WTC11 (cell line): ENCODE results near the gene KLHL40. TPM values are rescaled to one million over a fixed set of nuclear protein-coding genes. Genes with fewer than 3 reads are reported as not detected.

Experiments used
- ATAC-seq: fragments of 200-7000 bp; cut with Tn5 transposase; 2 replicates; pipeline ENCODE4 v1.10.0; 2021; ENCODE audit warnings: mild to moderate bottlenecking, moderate library complexity
- CTCF ChIA-PET: fragments of 300-600 bp; sonication (Branson Sonifier 250); formaldehyde crosslinking; loops from one replicate; lab custom pipeline; 2021; ENCODE audit warnings: antibody characterized with exemption; lab: Charles Lee
- POLR2A ChIA-PET: fragments of 350-600 bp; sonication (Branson Sonifier 250); formaldehyde crosslinking; loops from one replicate; lab custom pipeline; 2021; ENCODE audit warnings: antibody characterized with exemption; lab: Charles Lee
- DNase-seq: peaks from one replicate; pipeline ENCODE4 v3.0.0; 2021; ENCODE audit warnings: low spot score
- H3K27ac Mint-ChIP-seq: 2 replicates; pipeline ENCODE4 v1.8.0; 2021; ENCODE audit warnings: mixed read lengths
- H3K27me3 Mint-ChIP-seq: 2 replicates; pipeline ENCODE4 v1.8.0; 2021; ENCODE audit warnings: low read depth, mild to moderate bottlenecking, moderate library complexity, mixed read lengths
- H3K36me3 Mint-ChIP-seq: 2 replicates; pipeline ENCODE4 v1.8.0; 2021; ENCODE audit warnings: mixed read lengths
- H3K4me1 Mint-ChIP-seq: 2 replicates; pipeline ENCODE4 v1.8.0; 2022; ENCODE audit warnings: mixed read lengths
- H3K4me3 Mint-ChIP-seq: 2 replicates; pipeline ENCODE4 v1.8.0; 2021; ENCODE audit warnings: mild to moderate bottlenecking, moderate library complexity, mixed read lengths
- H3K9me3 Mint-ChIP-seq: 2 replicates; pipeline ENCODE4 v1.8.0; 2021; ENCODE audit warnings: mixed read lengths
- ATF3 ChIP-seq: sonication (generic); formaldehyde crosslinking; conservative IDR thresholded peaks from 2 replicates; pipeline ENCODE4 v1.8.1; 2022; ENCODE audit warnings: mild to moderate bottlenecking, missing genetic modification reagents
- E2F5 ChIP-seq: sonication (generic); formaldehyde crosslinking; IDR thresholded peaks from 2 replicates; pipeline ENCODE4 v1.8.1; 2022; ENCODE audit warnings: mild to moderate bottlenecking, moderate library complexity, missing genetic modification reagents
- ETV6 ChIP-seq: sonication (generic); formaldehyde crosslinking; IDR thresholded peaks from 2 replicates; pipeline ENCODE4 v1.8.1; 2022; ENCODE audit warnings: mild to moderate bottlenecking, missing genetic modification reagents
- FOXP4 ChIP-seq: sonication (generic); formaldehyde crosslinking; IDR thresholded peaks from 2 replicates; pipeline ENCODE4 v1.8.0; 2022; ENCODE audit warnings: mild to moderate bottlenecking, missing genetic modification reagents
- GTF2I ChIP-seq: fragments of 250-450 bp; sonication (Bioruptor Pico); conservative IDR thresholded peaks from 2 replicates; pipeline ENCODE4 v1.4.0; 2021; ENCODE audit warnings: mild to moderate bottlenecking
- IRF1 ChIP-seq: sonication (generic); formaldehyde crosslinking; IDR thresholded peaks from 2 replicates; pipeline ENCODE4 v1.8.0; 2023; ENCODE audit warnings: missing genetic modification reagents
- JAZF1 ChIP-seq: fragments of 250-450 bp; sonication (Bioruptor Pico); IDR thresholded peaks from 2 replicates; pipeline ENCODE4 v1.9.0; 2021; ENCODE audit warnings: moderate library complexity, mild to moderate bottlenecking, inconsistent platforms
- JUN ChIP-seq: sonication (generic); formaldehyde crosslinking; IDR thresholded peaks from 2 replicates; pipeline ENCODE4 v1.8.0; 2023; ENCODE audit warnings: mild to moderate bottlenecking, missing genetic modification reagents
- NR1H2 ChIP-seq: sonication (generic); formaldehyde crosslinking; IDR thresholded peaks from 2 replicates; pipeline ENCODE4 v1.9.0; 2021; ENCODE audit warnings: mild to moderate bottlenecking, moderate library complexity, missing genetic modification reagents
- RELA ChIP-seq: sonication (generic); formaldehyde crosslinking; IDR thresholded peaks from 2 replicates; pipeline ENCODE4 v1.8.1; 2022; ENCODE audit warnings: missing genetic modification reagents, mild to moderate bottlenecking, borderline replicate concordance
- SMAD4 ChIP-seq: sonication (generic); formaldehyde crosslinking; IDR thresholded peaks from 2 replicates; pipeline ENCODE4 v1.8.0; 2022; ENCODE audit warnings: mild to moderate bottlenecking, missing genetic modification reagents
- STAT6 ChIP-seq: sonication (generic); formaldehyde crosslinking; conservative IDR thresholded peaks from 2 replicates; pipeline ENCODE4 v1.8.1; 2023; ENCODE audit warnings: mild to moderate bottlenecking, low read depth, missing genetic modification reagents, moderate library complexity
- TCF7 ChIP-seq: sonication (generic); formaldehyde crosslinking; IDR thresholded peaks from 2 replicates; pipeline ENCODE4 v1.8.0; 2022; ENCODE audit warnings: mild to moderate bottlenecking, low read depth, missing genetic modification reagents, moderate library complexity
- TEAD4 ChIP-seq: sonication (generic); formaldehyde crosslinking; IDR thresholded peaks from 2 replicates; pipeline ENCODE4 v1.8.0; 2022; ENCODE audit warnings: mild to moderate bottlenecking, missing genetic modification reagents
- ZBTB43 ChIP-seq: sonication (generic); formaldehyde crosslinking; IDR thresholded peaks from 2 replicates; pipeline ENCODE4 v1.8.1; 2023; ENCODE audit warnings: mild to moderate bottlenecking, missing genetic modification reagents
- ZNF317 ChIP-seq: sonication (generic); formaldehyde crosslinking; IDR thresholded peaks from 2 replicates; pipeline ENCODE4 v1.8.1; 2023; ENCODE audit warnings: low read depth, mild to moderate bottlenecking, moderate library complexity, missing genetic modification reagents, borderline replicate concordance
- ZNF396 ChIP-seq: fragments of 250-450 bp; sonication (Bioruptor Pico); IDR thresholded peaks from 2 replicates; pipeline ENCODE4 v1.8.0; 2021; ENCODE audit warnings: mild to moderate bottlenecking, moderate library complexity, borderline replicate concordance
- ZNF671 ChIP-seq: fragments of 250-450 bp; sonication (Bioruptor Pico); IDR thresholded peaks from 2 replicates; pipeline ENCODE4 v1.8.0; 2021; ENCODE audit warnings: mild to moderate bottlenecking
- ZSCAN18 ChIP-seq: fragments of 250-450 bp; sonication (Bioruptor Pico); IDR thresholded peaks from 2 replicates; pipeline ENCODE4 v2.1.2; 2022; ENCODE audit warnings: mild to moderate bottlenecking, moderate library complexity
- total RNA-seq: library from RNA; stranded (reverse); gene quantifications from 3 replicates; pipeline ENCODE4 v1.2.3, GENCODE V29; 2021

Gene KLHL40
- total RNA-seq, 1 experiment from 2014 or later: not detected

- TF ChIP-seq ATF3 (CRISPR knock-in tag) (no peak), JUN (CRISPR knock-in tag) (no peak), STAT6 (CRISPR knock-in tag) (no peak), IRF1 (CRISPR knock-in tag) (no peak), RELA (no peak), ETV6 (CRISPR knock-in tag) (no peak), ZNF671 (CRISPR knock-in tag) (no peak), ZSCAN18 (CRISPR knock-in tag) (no peak), E2F5 (CRISPR knock-in tag) (no peak), ZNF317 (no peak), NR1H2 (CRISPR knock-in tag) (no peak), ZNF396 (CRISPR knock-in tag) (no peak), ZBTB43 (no peak), TEAD4 (CRISPR knock-in tag) (no peak), SMAD4 (CRISPR knock-in tag) (no peak), TCF7 (CRISPR knock-in tag) (no peak), GTF2I (no peak), FOXP4 (no peak), JAZF1 (CRISPR knock-in tag) (no peak)
- TF ChIP-seq, all 79 proteins: peak for 0
These were observed 22.5 kb downstream of the KLHL40 start for GRCh38 chr3:42707620-42708355.

More at GRCh38 chr3:42707620-42708355, 22.5 kb downstream of the KLHL40 start:
- H3K4me3 Mint-ChIP-seq: no peak overlapping the region
- 0 out of 2 replicates have a peak, but pooled peaks cover 3% of the 10 kb centered on the region for H3K4me1 Mint-ChIP-seq
- no peaks in the 10 kb centered on the region for H3K9me3 Mint-ChIP-seq
- H3K27ac Mint-ChIP-seq: no peak overlapping the region
- POLR2A ChIA-PET: no interaction called here
- ATAC-seq (no peak), DNase-seq (no peak)
- CTCF ChIA-PET: no interaction called here
- no peaks in the 10 kb centered on the region for H3K36me3 Mint-ChIP-seq
- no peaks in the 10 kb centered on the region for H3K27me3 Mint-ChIP-seq
